HG02870 (cell line): ENCODE measurements around the gene PCDH8.

Source experiments
- ATAC-seq: cut with Tn5 transposase; IDR thresholded peaks from one replicate; pipeline ENCODE4 v1.9.1; 2021; ENCODE audit warnings: mild to moderate bottlenecking, moderate library complexity; ENCODE audit not compliant: unreplicated experiment

PCDH8 gene

GRCh38 chr13:52848455-52849195 is at the start of gene PCDH8:
TSS of gene PCDH8 (minus strand) at chr13:52848640. CDS start at chr13:52848436, 204 bp downstream.
- no peak for ATAC-seq

- no peak for ATAC-seq
These were observed 48.6 kb upstream of the PCDH8 start for GRCh38 chr13:52896827-52897659.

GRCh38 chr13:52894413-52894812 is 46.0 kb upstream of the PCDH8 start:
- ATAC-seq = no peak

- no peak for ATAC-seq
These were observed 44.5 kb upstream of the PCDH8 start for GRCh38 chr13:52892925-52893324.

- no peak for ATAC-seq
These were observed 43.3 kb upstream of the PCDH8 start for GRCh38 chr13:52891706-52892105.

- no peak for ATAC-seq
These were observed 38.7 kb upstream of the PCDH8 start for GRCh38 chr13:52887165-52887564.

GRCh38 chr13:52885141-52885540 is 36.7 kb upstream of the PCDH8 start:
- ATAC-seq = no peak

- no peak for ATAC-seq
These were observed 36.1 kb upstream of the PCDH8 start for GRCh38 chr13:52884429-52885010.

- ATAC-seq = no peak
These were observed 34.3 kb upstream of the PCDH8 start for GRCh38 chr13:52882785-52883184.

- ATAC-seq = no peak
These were observed 31.7 kb upstream of the PCDH8 start for GRCh38 chr13:52879950-52880741.

GRCh38 chr13:52878831-52879230 is 30.4 kb upstream of the PCDH8 start:
- no peak for ATAC-seq

GRCh38 chr13:52870143-52870542 is 21.7 kb upstream of the PCDH8 start:
- no peak for ATAC-seq

GRCh38 chr13:52869621-52870020 is 21.2 kb upstream of the PCDH8 start:
- ATAC-seq = no peak

- no peak for ATAC-seq
These were observed 20.6 kb upstream of the PCDH8 start for GRCh38 chr13:52869050-52869449.

- ATAC-seq = peak; percentile 51
These were observed 19.8 kb upstream of the PCDH8 start for GRCh38 chr13:52868190-52868589.

GRCh38 chr13:52864941-52865340 is 16.5 kb upstream of the PCDH8 start:
- ATAC-seq = no peak

GRCh38 chr13:52862358-52863206 is 14.1 kb upstream of the PCDH8 start:
- ATAC-seq = no peak

- no peak for ATAC-seq
These were observed 4.0 kb upstream of the PCDH8 start for GRCh38 chr13:52852444-52852843.

- peak; percentile 85 for ATAC-seq
These were observed 2.9 kb upstream of the PCDH8 start for GRCh38 chr13:52851137-52851962.
